Spleen (tissue), 7 donors: ENCODE measurements around the gene KLLN.

Experiments
- CTCF ChIP-seq, 11 experiments: fragments of 200-600 bp in 7 of 11; fragments of 450-650 bp in 4 of 11; sonication (generic) in 4 of 11; IDR thresholded peaks in 8 of 11; conservative IDR thresholded peaks in 3 of 11; 1 replicate in 7 of 11; 2 replicates in 4 of 11; pipeline versions ENCODE4 v1.4.0 to v1.8.0; 2016 to 2021; ENCODE audit warnings: antibody characterized with exemption in 11 of 11, inconsistent platforms in 4 of 11, mild to moderate bottlenecking in 1 of 11
- POLR2A ChIP-seq, 3 donors: fragments of 450-650 bp; IDR thresholded peaks; one replicate each; pipeline ENCODE4 v1.5.1; 2017; ENCODE audit warnings: antibody characterized with exemption in 3 of 3, mild to moderate bottlenecking in 1 of 3
- POLR2AphosphoS5 ChIP-seq, 3 donors: sonication (generic); formaldehyde crosslinking; IDR thresholded peaks; one replicate each; pipeline ENCODE4 v1.5.1; 2017; ENCODE audit warnings: antibody characterized with exemption in 3 of 3
- donor health status: DM: no; HTN: no; CAD: no; lungs with moderate emphysema.
- donor health status: DM: no; HTN: no; CAD: no.
- donor health status: DM: no; HTN: no; CAD: no.

GRCh38 chr10:87842220-87842641 lies 21.1 kb downstream of the KLLN start:
- TF ChIP-seq POLR2AphosphoS5 (IDR thresholded peaks at IDR 0.05) (no peak), CTCF (IDR thresholded peaks at IDR 0.05 in 8 of 11, conservative IDR thresholded peaks at IDR 0.05 in 3 of 11) (no peak), POLR2A (IDR thresholded peaks at IDR 0.05) (no peak)
